BE2C (cell line): ENCODE data around the gene MAGI2.

ENCODE experiments used
- DNase-seq: peaks from one replicate; pipeline ENCODE4 v3.0.0-alpha.2; 2020
- H3K27me3 ChIP-seq: fragments of 250-450 bp; sonication (Bioruptor Pico); 2 replicates; pipeline ENCODE4 v1.5.1; 2020; ENCODE audit warnings: mild to moderate bottlenecking
- H3K36me3 ChIP-seq: fragments of 250-450 bp; sonication (Bioruptor Pico); 2 replicates; pipeline ENCODE4 v1.5.1; 2020; ENCODE audit warnings: mild to moderate bottlenecking
- H3K4me1 ChIP-seq: fragments of 250-450 bp; sonication (Bioruptor Pico); 2 replicates; pipeline ENCODE4 v1.5.1; 2020
- H3K4me3 ChIP-seq: 2 replicates; pipeline ENCODE4 v1.5.1; 2011; ENCODE audit warnings: low read depth, low read length
- H3K9me3 ChIP-seq: fragments of 250-450 bp; sonication (Bioruptor Pico); 2 replicates; pipeline ENCODE4 v1.5.1; 2020
- CTCF ChIP-seq: IDR thresholded peaks from 2 replicates; pipeline ENCODE4 v1.5.1; 2012; ENCODE audit warnings: mild to moderate bottlenecking, low read depth, low read length

Gene MAGI2

GRCh38 chr7:79341902-79342301 lies 111.6 kb downstream of the MAGI2 start:
- peak; percentile 22; the same call in 1 of the 2 replicates for TF ChIP-seq CTCF
- Histone ChIP-seq H3K4me3 (no peak overlapping the region), H3K36me3 (no peaks in the 10 kb centered on the region), H3K4me1 (peaks cover 3% of the 10 kb centered on the region; the same call in 1 of the 2 replicates), H3K27me3 (no peaks in the 10 kb centered on the region), H3K9me3 (no peaks in the 10 kb centered on the region)
- no peak for DNase-seq

- Histone ChIP-seq H3K4me1 (peaks cover 3% of the 10 kb centered on the region; the same call in 1 of the 2 replicates), H3K4me3 (no peak overlapping the region), H3K9me3 (no peaks in the 10 kb centered on the region), H3K27me3 (no peaks in the 10 kb centered on the region), H3K36me3 (no peaks in the 10 kb centered on the region)
- no peak for DNase-seq
- TF ChIP-seq CTCF, result no peak
These were observed 113.3 kb downstream of the MAGI2 start for GRCh38 chr7:79340212-79340611.

- DNase-seq, result no peak
- Histone ChIP-seq H3K4me3 (no peak overlapping the region), H3K9me3 (no peaks in the 10 kb centered on the region), H3K4me1 (peaks cover 3% of the 10 kb centered on the region; the same call in 1 of the 2 replicates), H3K27me3 (no peaks in the 10 kb centered on the region), H3K36me3 (no peaks in the 10 kb centered on the region)
- TF ChIP-seq CTCF, result no peak
These were observed 114.1 kb downstream of the MAGI2 start for GRCh38 chr7:79339208-79339925.

- no peak overlapping the region for H3K4me3 ChIP-seq
- H3K4me1 ChIP-seq, result peaks cover 3% of the 10 kb centered on the region; the same call in 1 of the 2 replicates
- no peak for DNase-seq
- H3K27me3 ChIP-seq, result no peaks in the 10 kb centered on the region
- H3K36me3 ChIP-seq, result no peaks in the 10 kb centered on the region
- no peaks in the 10 kb centered on the region for H3K9me3 ChIP-seq
- TF ChIP-seq CTCF, result no peak
These were observed 115.8 kb downstream of the MAGI2 start for GRCh38 chr7:79337717-79338116.

GRCh38 chr7:79334841-79335240 lies 118.6 kb downstream of the MAGI2 start:
- Histone ChIP-seq H3K4me1 (peaks cover 3% of the 10 kb centered on the region; the same call in 1 of the 2 replicates), H3K27me3 (no peaks in the 10 kb centered on the region), H3K9me3 (no peaks in the 10 kb centered on the region), H3K36me3 (no peaks in the 10 kb centered on the region), H3K4me3 (no peak overlapping the region)
- DNase-seq, result no peak
- no peak for TF ChIP-seq CTCF

- peaks cover 3% of the 10 kb centered on the region; the same call in 1 of the 2 replicates for H3K4me1 ChIP-seq
- H3K27me3 ChIP-seq, result no peaks in the 10 kb centered on the region
- no peak for TF ChIP-seq CTCF
- DNase-seq, result no peak
- H3K36me3 ChIP-seq, result no peaks in the 10 kb centered on the region
- no peak overlapping the region for H3K4me3 ChIP-seq
- no peaks in the 10 kb centered on the region for H3K9me3 ChIP-seq
These were observed 119.1 kb downstream of the MAGI2 start for GRCh38 chr7:79334334-79334733.
